Lower lobe of right lung (tissue), 2 donors: ENCODE measurements around the gene WDFY4. TPM values are rescaled to one million over a fixed set of nuclear protein-coding genes. Genes with fewer than 3 reads are reported as not detected.

Experiments used
- ATAC-seq, 2 donors: fragments of 200-7000 bp; cut with Tn5 transposase; one replicate each; pipeline ENCODE4 v1.9.1; 2020 to 2022; ENCODE audit warnings: mild to moderate bottlenecking in 2 of 2, moderate library complexity in 2 of 2
- DNase-seq: peaks from one replicate; pipeline ENCODE4 v3.0.0-alpha.2; 2020
- H3K27ac ChIP-seq: fragments of 200-600 bp; one replicate; pipeline ENCODE4 v1.8.0; 2022
- H3K27me3 ChIP-seq: fragments of 200-600 bp; one replicate; pipeline ENCODE4 v1.8.0; 2022; ENCODE audit warnings: low read depth
- H3K36me3 ChIP-seq: fragments of 200-600 bp; one replicate; pipeline ENCODE4 v1.8.0; 2022; ENCODE audit warnings: mild to moderate bottlenecking
- H3K4me1 ChIP-seq: fragments of 200-600 bp; one replicate; pipeline ENCODE4 v1.8.0; 2022
- H3K4me3 ChIP-seq: fragments of 200-600 bp; one replicate; pipeline ENCODE4 v1.8.0; 2022; ENCODE audit warnings: mild to moderate bottlenecking
- H3K9me3 ChIP-seq: fragments of 200-600 bp; one replicate; pipeline ENCODE4 v1.8.0; 2022
- intact Hi-C: fragments of 100-400 bp; cut with DNase I; formaldehyde crosslinking; loops from one replicate; pipeline ENCODE4 v1.11.0; 2022
- total RNA-seq: library from RNA; stranded (reverse); fragmentation: NEBNext Ultra II Directional; extraction: Animal tissue kit (Norgen Biotek cat#: 25700); gene quantifications from one replicate; pipeline ENCODE4 v1.2.1, GENCODE V29; 2021
- TF ChIP-seq, protein P1 (sequence below): fragments of 200-600 bp; IDR thresholded peaks from one replicate; pipeline ENCODE4 v1.8.0; 2022; ENCODE audit warnings: antibody characterized with exemption, mild to moderate bottlenecking
- donor health status: DM: no; HTN: yes; CAD: no; lungs with severe emphysema.

WDFY4 gene
- total RNA-seq, 1 donor from 2014 or later: 44.4 TPM

DNA sequence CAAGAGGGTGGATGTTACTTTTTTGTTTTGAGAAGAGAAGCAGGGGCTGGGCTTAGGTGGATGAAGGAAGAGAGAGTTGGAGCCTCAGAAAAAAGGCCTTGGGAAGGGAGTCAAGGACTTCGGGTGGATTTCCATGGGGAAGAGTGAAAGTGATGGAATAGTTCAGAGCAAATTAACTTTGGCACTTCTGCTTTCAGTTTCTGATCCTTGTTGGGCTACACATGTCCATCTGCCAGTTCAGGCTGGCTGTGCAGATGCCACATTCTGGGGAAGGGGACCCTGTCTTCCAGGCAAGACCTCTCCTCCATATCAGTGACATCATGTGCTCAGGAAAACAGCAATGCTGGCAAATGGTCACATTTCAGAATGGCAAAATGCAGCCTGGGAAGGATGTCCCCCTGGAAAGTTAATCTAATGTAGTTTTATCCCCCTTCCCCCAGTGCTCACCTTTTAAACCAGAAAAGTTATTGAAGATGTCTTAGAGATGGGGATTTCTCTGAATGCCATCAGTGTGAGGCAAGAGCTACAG, 86.0 kb downstream of the WDFY4 start:
- Histone ChIP-seq H3K9me3 (no peaks in the 10 kb centered on the region), H3K36me3 (no peaks in the 10 kb centered on the region), H3K27ac (no peak overlapping the region), H3K4me1 (no peaks in the 10 kb centered on the region), H3K27me3 (no peaks in the 10 kb centered on the region), H3K4me3 (no peak overlapping the region)
- TF ChIP-seq, protein P1, sequence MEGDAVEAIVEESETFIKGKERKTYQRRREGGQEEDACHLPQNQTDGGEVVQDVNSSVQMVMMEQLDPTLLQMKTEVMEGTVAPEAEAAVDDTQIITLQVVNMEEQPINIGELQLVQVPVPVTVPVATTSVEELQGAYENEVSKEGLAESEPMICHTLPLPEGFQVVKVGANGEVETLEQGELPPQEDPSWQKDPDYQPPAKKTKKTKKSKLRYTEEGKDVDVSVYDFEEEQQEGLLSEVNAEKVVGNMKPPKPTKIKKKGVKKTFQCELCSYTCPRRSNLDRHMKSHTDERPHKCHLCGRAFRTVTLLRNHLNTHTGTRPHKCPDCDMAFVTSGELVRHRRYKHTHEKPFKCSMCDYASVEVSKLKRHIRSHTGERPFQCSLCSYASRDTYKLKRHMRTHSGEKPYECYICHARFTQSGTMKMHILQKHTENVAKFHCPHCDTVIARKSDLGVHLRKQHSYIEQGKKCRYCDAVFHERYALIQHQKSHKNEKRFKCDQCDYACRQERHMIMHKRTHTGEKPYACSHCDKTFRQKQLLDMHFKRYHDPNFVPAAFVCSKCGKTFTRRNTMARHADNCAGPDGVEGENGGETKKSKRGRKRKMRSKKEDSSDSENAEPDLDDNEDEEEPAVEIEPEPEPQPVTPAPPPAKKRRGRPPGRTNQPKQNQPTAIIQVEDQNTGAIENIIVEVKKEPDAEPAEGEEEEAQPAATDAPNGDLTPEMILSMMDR: no peak
- DNase-seq (no peak), ATAC-seq (no peak)
- intact Hi-C loops: no loop called here

DNA sequence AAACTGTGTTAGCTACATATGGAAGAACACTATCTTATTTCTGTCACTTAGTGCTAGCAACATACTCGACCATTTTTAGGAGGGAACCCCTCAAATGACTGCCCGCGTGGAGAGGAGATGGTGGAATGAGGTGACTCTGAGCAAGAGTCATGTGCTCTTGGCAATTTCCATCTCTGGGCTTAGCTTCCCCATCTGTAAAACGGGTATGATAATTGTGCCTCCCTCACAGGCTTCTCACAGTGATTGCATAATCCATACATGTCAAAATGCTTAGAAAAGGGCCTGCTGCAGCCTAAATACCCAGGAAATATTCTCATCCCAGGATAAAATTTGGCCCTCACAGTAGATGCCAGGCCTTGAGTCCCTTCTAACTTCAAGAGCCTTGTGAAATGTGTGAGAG, 86.6 kb downstream of the WDFY4 start:
- Histone ChIP-seq H3K27ac (no peak overlapping the region), H3K9me3 (no peaks in the 10 kb centered on the region), H3K4me3 (no peak overlapping the region), H3K36me3 (no peaks in the 10 kb centered on the region), H3K4me1 (no peaks in the 10 kb centered on the region), H3K27me3 (no peaks in the 10 kb centered on the region)
- intact Hi-C loops: no loop called here
- TF ChIP-seq, protein P1: no peak
- DNase-seq (no peak), ATAC-seq (no peak)

DNA sequence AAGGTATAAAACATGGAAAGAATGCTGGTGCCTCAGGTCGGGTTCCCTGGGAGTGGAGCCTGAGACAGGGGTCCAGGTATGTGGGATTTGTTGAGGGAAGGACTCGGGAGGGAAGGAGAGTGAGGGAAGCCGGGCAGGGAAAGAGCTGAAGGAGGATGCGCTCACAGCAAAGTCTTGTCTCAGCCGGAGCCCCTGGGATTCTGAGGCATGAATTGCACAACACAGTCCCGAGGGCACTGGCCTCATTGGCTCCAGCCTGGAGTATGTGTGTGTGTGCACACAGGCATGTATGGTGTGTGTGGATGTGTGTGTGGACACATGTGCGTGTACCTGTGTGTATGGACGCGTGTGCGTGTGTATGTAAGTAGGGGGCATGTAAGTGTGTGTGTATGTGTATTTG, 87.4 kb downstream of the WDFY4 start:
- Histone ChIP-seq H3K27ac (no peak overlapping the region), H3K36me3 (no peaks in the 10 kb centered on the region), H3K4me1 (no peaks in the 10 kb centered on the region), H3K27me3 (no peaks in the 10 kb centered on the region), H3K9me3 (no peaks in the 10 kb centered on the region), H3K4me3 (no peak overlapping the region)
- TF ChIP-seq, protein P1: no peak
- no peak for DNase-seq
- intact Hi-C loops: no loop called here
- no peak for ATAC-seq

DNA sequence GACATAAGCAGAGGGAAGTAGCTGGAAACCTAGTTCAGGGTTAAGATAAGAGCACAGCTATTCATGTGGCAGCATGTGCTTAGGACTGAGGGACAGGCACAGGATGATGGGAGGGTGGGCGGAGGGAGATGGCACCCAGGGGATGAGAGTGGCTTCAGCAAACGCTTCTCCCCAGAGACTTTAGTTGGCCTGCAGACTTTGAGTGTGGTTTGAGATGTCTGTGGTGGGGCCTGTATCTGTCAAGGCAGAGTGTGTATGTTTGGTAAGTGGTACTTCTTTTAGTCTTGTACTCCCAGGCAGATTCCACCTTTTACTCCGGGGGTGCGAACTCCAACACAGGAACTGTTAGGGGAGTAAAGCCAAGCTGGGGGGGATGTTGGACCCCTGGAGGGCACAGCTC, 88.9 kb downstream of the WDFY4 start:
- Histone ChIP-seq H3K9me3 (no peaks in the 10 kb centered on the region), H3K27me3 (no peaks in the 10 kb centered on the region), H3K4me3 (no peak overlapping the region), H3K27ac (no peak overlapping the region), H3K4me1 (no peaks in the 10 kb centered on the region), H3K36me3 (no peaks in the 10 kb centered on the region)
- intact Hi-C loops: no loop called here
- ATAC-seq: no peak
- DNase-seq: no peak
- TF ChIP-seq, protein P1: no peak

DNA sequence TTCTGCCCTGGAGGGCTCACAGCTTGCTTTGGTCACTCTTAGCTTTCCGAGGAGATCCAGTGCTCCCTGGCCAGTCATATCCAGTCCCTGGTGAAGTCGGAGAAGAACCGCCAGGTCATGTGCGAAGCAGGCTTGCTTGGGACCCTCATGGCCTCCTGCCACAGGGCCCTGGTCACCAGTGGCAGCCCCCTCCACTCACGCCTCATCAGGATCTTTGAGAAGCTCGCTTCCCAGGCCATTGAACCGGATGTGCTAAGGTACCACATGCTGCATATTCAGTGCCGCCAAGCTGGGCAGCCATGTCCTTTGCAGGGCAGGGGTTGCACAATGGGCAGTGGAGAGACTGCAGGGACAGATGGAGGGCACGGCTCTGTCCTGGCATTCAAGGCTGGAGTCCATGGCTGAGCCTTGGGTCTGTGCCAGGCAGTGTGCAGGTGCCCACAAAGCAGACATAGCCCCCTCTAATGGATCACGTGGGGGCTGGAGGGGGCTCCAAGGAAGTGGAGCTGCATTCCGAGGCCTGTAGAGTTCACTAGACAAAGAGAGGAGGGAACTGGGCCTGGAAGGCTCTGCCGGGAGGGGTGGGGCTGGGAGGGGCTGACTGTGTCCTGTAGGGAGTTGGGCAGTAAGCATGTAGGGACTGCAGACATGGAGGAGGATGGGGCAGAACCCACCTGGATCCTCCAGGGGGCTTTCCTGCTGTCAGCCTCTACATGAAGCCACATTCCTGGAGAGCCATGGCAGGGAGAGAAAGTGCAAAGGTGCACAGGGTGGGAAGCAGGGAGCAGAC, 89.9 kb downstream of the WDFY4 start:
- Histone ChIP-seq H3K36me3 (no peaks in the 10 kb centered on the region), H3K4me3 (no peak overlapping the region), H3K9me3 (no peaks in the 10 kb centered on the region), H3K27me3 (no peaks in the 10 kb centered on the region), H3K27ac (no peak overlapping the region), H3K4me1 (no peaks in the 10 kb centered on the region)
- ATAC-seq (no peak), DNase-seq (no peak)
- intact Hi-C loops: no loop called here
- TF ChIP-seq, protein P1: no peak
